ENCODE results near the gene ZNF555. TPM values are rescaled to one million over a fixed set of nuclear protein-coding genes. Genes with fewer than 3 reads are reported as not detected.

Gene ZNF555
- total and polyA plus RNA-seq, 2 of the 13 experiments (the other 11 are each of a cell fraction or from before 2014, with no cell fraction given), result 5.0 to 8.0 TPM

GRCh38 chr19:2840794-2841791, at the start of gene ZNF555 (continued):
- TF ChIP-seq ZNF503 (CRISPR knock-in tag; IDR thresholded peaks at IDR 0.05), result peak; percentile 81; the same call in 1 of the 2 replicates
- TF ChIP-seq TGIF2 (CRISPR knock-in tag; IDR thresholded peaks at IDR 0.05), result peak; percentile 71; the same call in 1 of the 2 replicates
- TF ChIP-seq E2F5 (CRISPR knock-in tag; conservative IDR thresholded peaks at IDR 0.05), result no peak; the same call in 1 of the 2 replicates
- no peak for TF ChIP-seq HNRNPK (IDR thresholded peaks at IDR 0.05; ENCODE audit: low read depth, low read length, poor library complexity, severe bottlenecking)
- TF ChIP-seq HMGA1 (CRISPR knock-in tag; conservative IDR thresholded peaks at IDR 0.05), result no peak
- TF ChIP-seq NR2C2 (CRISPR knock-in tag; IDR thresholded peaks at IDR 0.05; ENCODE audit: borderline replicate concordance), result peak; percentile 27; the same call in 1 of the 2 replicates
- TF ChIP-seq RNF219 (CRISPR knock-in tag; IDR thresholded peaks at IDR 0.05), result no peak
- TF ChIP-seq ZFP36L2 (CRISPR knock-in tag; IDR thresholded peaks at IDR 0.05), result no peak
- peak; percentile 65; the same call in 1 of the 2 replicates for TF ChIP-seq ZFP82 (CRISPR knock-in tag; IDR thresholded peaks at IDR 0.05; ENCODE audit: borderline replicate concordance)
- no peak for TF ChIP-seq JUNB (CRISPR knock-in tag; IDR thresholded peaks at IDR 0.05; ENCODE audit: borderline replicate concordance)
- TF ChIP-seq RXRA (CRISPR knock-in tag; IDR thresholded peaks at IDR 0.05), result peak; percentile 73; the same call in 1 of the 2 replicates
- TF ChIP-seq ZNF24 (IDR thresholded peaks at IDR 0.05), result no peak
- 0 out of 2 replicates have a peak, but pooled peaks have one; percentile 80 for TF ChIP-seq PAWR (CRISPR knock-in tag; IDR thresholded peaks at IDR 0.05; ENCODE audit: borderline replicate concordance)
- peak; percentile 96 for TF ChIP-seq ZMYM2 (CRISPR knock-in tag; IDR thresholded peaks at IDR 0.05)
- peak; percentile 50; the same call in 1 of the 2 replicates for TF ChIP-seq ZBTB33 (CRISPR knock-in tag; IDR thresholded peaks at IDR 0.05)
- no peak for TF ChIP-seq CENPX (CRISPR knock-in tag; IDR thresholded peaks at IDR 0.05)
- TF ChIP-seq ZNF883 (CRISPR knock-in tag; IDR thresholded peaks at IDR 0.05; ENCODE audit: not compliant biosample characterization), result peak; percentile 92
- TF ChIP-seq HNF4G (IDR thresholded peaks at IDR 0.05; ENCODE audit: borderline replicate concordance, low read depth, low read length), result no peak
- TF ChIP-seq HNF4G (CRISPR knock-in tag; IDR thresholded peaks at IDR 0.05; ENCODE audit: borderline replicate concordance, low read depth), result no peak
